ENCODE data around the gene PLCH1.
A peak's percentile ranks its signal among the peaks of the same experiment; 100 is the strongest.

The PLCH1 gene

DNA sequence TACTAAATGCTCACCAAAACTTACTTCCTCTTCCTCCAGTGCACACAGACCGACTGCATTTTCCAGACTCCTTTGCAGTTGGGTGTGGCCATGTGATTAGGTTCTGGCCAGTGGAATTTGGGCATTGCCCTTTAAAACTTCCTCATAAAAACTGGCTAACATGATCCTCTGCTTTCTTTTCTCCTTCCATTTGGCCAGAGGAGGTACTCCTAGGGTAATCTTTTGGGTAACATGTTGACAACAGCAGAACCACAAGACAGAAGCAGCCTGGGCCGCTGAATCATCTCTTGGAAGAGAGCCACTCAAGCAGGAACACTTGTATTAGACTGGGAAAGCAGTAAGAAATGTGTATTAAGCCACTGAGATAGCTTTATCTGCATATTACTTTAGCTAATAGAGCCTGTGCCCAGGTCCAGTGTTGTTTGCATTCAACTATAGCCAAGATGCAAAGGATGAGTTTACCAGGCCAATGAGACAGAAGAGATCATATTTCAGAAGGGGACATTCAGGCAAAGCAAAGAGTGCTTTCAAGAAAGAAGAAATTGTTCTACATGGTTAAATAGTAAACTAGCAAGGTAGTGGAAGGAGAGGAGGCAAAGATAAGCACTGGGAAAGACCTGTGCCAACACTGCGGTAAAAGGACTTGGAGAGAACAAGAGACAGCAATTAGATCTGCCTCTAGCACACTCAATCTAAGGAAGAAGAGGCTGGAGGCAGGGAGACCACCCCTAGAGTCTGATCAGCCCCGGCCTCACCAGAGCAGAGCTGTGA lies 79.8 kb downstream of the PLCH1 start:
- peaks cover 2% of the 10 kb centered on the region for H3K4me1 ChIP-seq (ENCODE audit: control insufficient read depth, insufficient read depth, low read depth, low read length)
- no peak overlapping the region for H3K18ac ChIP-seq (ENCODE audit: low read depth in 1 of 2, low read length in 2 of 2)
- WGBS: 81% methylated on average over 3 of the region's 4 CpGs
- no peak overlapping the region for H3K4ac ChIP-seq (ENCODE audit: low read depth in 1 of 2, low read length in 2 of 2)
- H3K36me3 ChIP-seq (ENCODE audit: control insufficient read depth in 1 of 2, insufficient read depth in 2 of 2, low read depth in 1 of 2, low read length in 2 of 2): no peaks in the 10 kb centered on the region
- no peak overlapping the region for H3K14ac ChIP-seq (ENCODE audit: low read length in 2 of 2)
- H2BK15ac ChIP-seq (ENCODE audit: low read depth, poor library complexity, severe bottlenecking): no peak overlapping the region
- H2AK5ac ChIP-seq (ENCODE audit: low read length, severe bottlenecking): no peak overlapping the region
- H3K4me2 ChIP-seq (ENCODE audit: low read length, poor library complexity, severe bottlenecking): peak overlapping the region; percentile 38
- H4K8ac ChIP-seq (ENCODE audit: low read length): no peak overlapping the region
- DNase-seq: peak; percentile 82
- H3K4me3 ChIP-seq (ENCODE audit: insufficient read depth in 1 of 2, low read depth in 1 of 2, low read length in 2 of 2): no peak overlapping the region
- H3K9ac ChIP-seq (ENCODE audit: low read length): no peak overlapping the region
- no peak overlapping the region for H2BK120ac ChIP-seq (ENCODE audit: low read depth, low read length)
- no peaks in the 10 kb centered on the region for H3K79me1 ChIP-seq (replicated peaks; ENCODE audit: low read length, poor library complexity, severe bottlenecking)
- H3K27ac ChIP-seq (ENCODE audit: low read length, poor library complexity, severe bottlenecking): peak overlapping the region; percentile 84
- H2BK5ac ChIP-seq (ENCODE audit: low read depth, low read length, poor library complexity, severe bottlenecking): no peak overlapping the region
- H2AFZ ChIP-seq (ENCODE audit: low read depth, low read length): no peak overlapping the region
- H3K9me3 ChIP-seq (ENCODE audit: control insufficient read depth, low read length): no peaks in the 10 kb centered on the region
- no peaks in the 10 kb centered on the region for H3K27me3 ChIP-seq (ENCODE audit: control insufficient read depth in 1 of 2, insufficient read depth in 1 of 2, low read length in 2 of 2)
- H3K23ac ChIP-seq (ENCODE audit: low read length in 2 of 2): no peak overlapping the region
- no peak overlapping the region for H2BK12ac ChIP-seq (ENCODE audit: low read length in 2 of 2)
- no peak overlapping the region for H4K91ac ChIP-seq (ENCODE audit: low read length)

DNA sequence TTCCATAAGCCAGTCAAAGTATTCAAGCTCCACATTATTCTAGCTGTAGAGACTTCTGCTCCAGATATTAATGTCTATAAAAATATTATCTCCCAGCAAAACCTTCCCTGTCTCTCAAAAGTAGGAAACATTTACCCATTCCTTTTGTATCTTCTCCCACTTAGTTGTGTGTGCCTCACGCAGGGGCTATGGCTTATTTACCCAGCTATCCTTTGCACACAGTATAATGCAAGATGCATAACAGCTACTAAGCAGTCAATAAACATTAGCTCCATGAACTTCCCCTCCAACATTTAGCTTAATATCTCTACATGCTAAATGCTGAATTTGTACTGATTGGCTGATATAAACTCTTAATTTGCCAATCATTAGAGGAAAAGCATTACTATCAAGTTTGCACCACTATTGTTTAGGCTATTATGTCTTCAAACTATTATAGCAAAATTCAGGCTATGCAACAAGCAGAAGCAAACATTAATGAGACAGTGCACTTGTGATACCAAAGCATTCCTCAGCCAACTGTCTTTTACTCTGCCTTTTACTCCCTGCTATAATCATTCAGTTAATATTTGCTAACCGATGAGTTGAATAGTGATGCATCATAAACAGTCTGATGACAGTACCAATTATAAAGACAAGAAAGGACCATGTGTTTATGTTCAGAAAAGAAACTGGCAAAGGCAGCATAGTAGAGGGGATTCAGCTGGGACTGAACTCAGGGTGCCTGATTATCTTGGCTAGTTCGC lies 81.2 kb downstream of the PLCH1 start:
- no peaks in the 10 kb centered on the region for H3K36me3 ChIP-seq (ENCODE audit: control insufficient read depth in 1 of 2, insufficient read depth in 2 of 2, low read depth in 1 of 2, low read length in 2 of 2)
- H2BK15ac ChIP-seq (ENCODE audit: low read depth, poor library complexity, severe bottlenecking): no peak overlapping the region
- H3K27me3 ChIP-seq (ENCODE audit: control insufficient read depth in 1 of 2, insufficient read depth in 1 of 2, low read length in 2 of 2): no peaks in the 10 kb centered on the region
- H3K9ac ChIP-seq (ENCODE audit: low read length): no peak overlapping the region
- no peak overlapping the region for H2AK5ac ChIP-seq (ENCODE audit: low read length, severe bottlenecking)
- H2AFZ ChIP-seq (ENCODE audit: low read depth, low read length): no peak overlapping the region
- H3K4me3 ChIP-seq (ENCODE audit: insufficient read depth in 1 of 2, low read depth in 1 of 2, low read length in 2 of 2): no peak overlapping the region
- no peak overlapping the region for H2BK120ac ChIP-seq (ENCODE audit: low read depth, low read length)
- H3K27ac ChIP-seq (ENCODE audit: low read length, poor library complexity, severe bottlenecking): no peak overlapping the region
- H2BK5ac ChIP-seq (ENCODE audit: low read depth, low read length, poor library complexity, severe bottlenecking): no peak overlapping the region
- H3K4me2 ChIP-seq (ENCODE audit: low read length, poor library complexity, severe bottlenecking): no peak overlapping the region
- 95% methylated on average over 2 of the region's 3 CpGs for WGBS
- no peak overlapping the region for H3K4ac ChIP-seq (ENCODE audit: low read depth in 1 of 2, low read length in 2 of 2)
- no peak overlapping the region for H3K23ac ChIP-seq (ENCODE audit: low read length in 2 of 2)
- H2BK12ac ChIP-seq (ENCODE audit: low read length in 2 of 2): no peak overlapping the region
- no peak overlapping the region for H4K91ac ChIP-seq (ENCODE audit: low read length)
- H3K9me3 ChIP-seq (ENCODE audit: control insufficient read depth, low read length): no peaks in the 10 kb centered on the region
- no peak overlapping the region for H4K8ac ChIP-seq (ENCODE audit: low read length)
- peaks cover 2% of the 10 kb centered on the region for H3K4me1 ChIP-seq (ENCODE audit: control insufficient read depth, insufficient read depth, low read depth, low read length)
- H3K14ac ChIP-seq (ENCODE audit: low read length in 2 of 2): no peak overlapping the region
- no peak for DNase-seq
- H3K18ac ChIP-seq (ENCODE audit: low read depth in 1 of 2, low read length in 2 of 2): no peak overlapping the region
- H3K79me1 ChIP-seq (replicated peaks; ENCODE audit: low read length, poor library complexity, severe bottlenecking): no peaks in the 10 kb centered on the region

DNA sequence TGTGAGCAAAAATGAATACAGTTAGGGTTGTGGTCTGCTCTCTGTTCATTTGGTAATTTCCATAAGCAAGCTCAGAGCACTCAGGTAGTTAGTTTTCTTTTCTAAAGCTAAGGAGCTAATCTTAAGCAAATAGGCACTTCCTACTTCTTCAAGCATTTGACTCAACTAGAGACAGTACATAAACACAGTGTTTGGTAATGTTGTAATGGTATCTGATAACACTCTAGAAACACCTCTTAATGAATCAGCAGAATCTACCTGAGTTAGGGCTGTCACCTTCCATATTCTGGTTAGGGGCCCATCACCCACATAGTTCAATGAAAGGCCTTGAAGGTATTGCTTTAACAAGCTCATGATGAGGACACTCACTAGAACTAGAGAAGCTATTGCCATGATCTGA lies 83.1 kb downstream of the PLCH1 start:
- Histone ChIP-seq H3K23ac (ENCODE audit: low read length in 2 of 2) (no peak overlapping the region), H3K18ac (ENCODE audit: low read depth in 1 of 2, low read length in 2 of 2) (no peak overlapping the region), H3K4ac (ENCODE audit: low read depth in 1 of 2, low read length in 2 of 2) (no peak overlapping the region), H3K9ac (ENCODE audit: low read length) (no peak overlapping the region), H3K4me3 (ENCODE audit: insufficient read depth in 1 of 2, low read depth in 1 of 2, low read length in 2 of 2) (no peak overlapping the region), H4K91ac (ENCODE audit: low read length) (no peak overlapping the region), H2BK120ac (ENCODE audit: low read depth, low read length) (no peak overlapping the region), H3K27me3 (ENCODE audit: control insufficient read depth in 1 of 2, insufficient read depth in 1 of 2, low read length in 2 of 2) (no peaks in the 10 kb centered on the region), H2BK12ac (ENCODE audit: low read length in 2 of 2) (no peak overlapping the region), H3K27ac (ENCODE audit: low read length, poor library complexity, severe bottlenecking) (no peak overlapping the region), H2AK5ac (ENCODE audit: low read length, severe bottlenecking) (no peak overlapping the region), H2BK5ac (ENCODE audit: low read depth, low read length, poor library complexity, severe bottlenecking) (no peak overlapping the region), H3K4me1 (ENCODE audit: control insufficient read depth, insufficient read depth, low read depth, low read length) (peaks cover 2% of the 10 kb centered on the region), H3K79me1 (replicated peaks; ENCODE audit: low read length, poor library complexity, severe bottlenecking) (no peaks in the 10 kb centered on the region), H2AFZ (ENCODE audit: low read depth, low read length) (no peak overlapping the region), H2BK15ac (ENCODE audit: low read depth, poor library complexity, severe bottlenecking) (no peak overlapping the region), H3K14ac (ENCODE audit: low read length in 2 of 2) (no peak overlapping the region), H4K8ac (ENCODE audit: low read length) (no peak overlapping the region), H3K36me3 (ENCODE audit: control insufficient read depth in 1 of 2, insufficient read depth in 2 of 2, low read depth in 1 of 2, low read length in 2 of 2) (no peaks in the 10 kb centered on the region), H3K4me2 (ENCODE audit: low read length, poor library complexity, severe bottlenecking) (no peak overlapping the region), H3K9me3 (ENCODE audit: control insufficient read depth, low read length) (no peaks in the 10 kb centered on the region)
- DNase-seq: no peak

DNA sequence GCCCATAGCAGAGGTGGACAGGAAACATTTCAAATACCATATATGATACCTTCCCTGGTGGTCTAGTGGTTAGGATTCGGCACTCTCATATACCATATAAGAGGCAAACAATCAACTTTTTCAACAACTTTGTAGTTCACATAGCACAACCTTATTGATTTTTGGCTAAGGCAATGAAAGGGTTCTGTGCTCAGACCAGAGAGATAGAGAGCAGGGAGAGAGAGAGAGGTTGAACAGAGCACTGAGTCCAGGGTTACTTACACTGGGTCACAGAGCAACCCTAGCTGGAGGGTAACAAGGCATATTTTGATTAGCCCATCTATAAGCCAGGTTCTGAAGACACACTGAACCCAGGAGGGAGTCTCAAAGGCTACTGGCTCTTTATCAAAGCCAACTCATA lies 83.8 kb downstream of the PLCH1 start:
- Histone ChIP-seq H3K36me3 (ENCODE audit: control insufficient read depth in 1 of 2, insufficient read depth in 2 of 2, low read depth in 1 of 2, low read length in 2 of 2) (no peaks in the 10 kb centered on the region), H2BK12ac (ENCODE audit: low read length in 2 of 2) (no peak overlapping the region), H3K4me2 (ENCODE audit: low read length, poor library complexity, severe bottlenecking) (no peak overlapping the region), H3K14ac (ENCODE audit: low read length in 2 of 2) (no peak overlapping the region), H2AFZ (ENCODE audit: low read depth, low read length) (no peak overlapping the region), H3K9ac (ENCODE audit: low read length) (no peak overlapping the region), H2AK5ac (ENCODE audit: low read length, severe bottlenecking) (peak overlapping the region; percentile 43), H3K18ac (ENCODE audit: low read depth in 1 of 2, low read length in 2 of 2) (no peak overlapping the region), H3K4ac (ENCODE audit: low read depth in 1 of 2, low read length in 2 of 2) (no peak overlapping the region), H3K4me3 (ENCODE audit: insufficient read depth in 1 of 2, low read depth in 1 of 2, low read length in 2 of 2) (no peak overlapping the region), H2BK5ac (ENCODE audit: low read depth, low read length, poor library complexity, severe bottlenecking) (no peak overlapping the region), H3K27ac (ENCODE audit: low read length, poor library complexity, severe bottlenecking) (no peak overlapping the region), H3K79me1 (replicated peaks; ENCODE audit: low read length, poor library complexity, severe bottlenecking) (no peaks in the 10 kb centered on the region), H2BK120ac (ENCODE audit: low read depth, low read length) (no peak overlapping the region), H3K4me1 (ENCODE audit: control insufficient read depth, insufficient read depth, low read depth, low read length) (peaks cover 2% of the 10 kb centered on the region), H2BK15ac (ENCODE audit: low read depth, poor library complexity, severe bottlenecking) (no peak overlapping the region), H3K9me3 (ENCODE audit: control insufficient read depth, low read length) (no peaks in the 10 kb centered on the region), H4K8ac (ENCODE audit: low read length) (no peak overlapping the region), H4K91ac (ENCODE audit: low read length) (no peak overlapping the region), H3K27me3 (ENCODE audit: control insufficient read depth in 1 of 2, insufficient read depth in 1 of 2, low read length in 2 of 2) (no peaks in the 10 kb centered on the region), H3K23ac (ENCODE audit: low read length in 2 of 2) (no peak overlapping the region)
- WGBS: 100% methylated on average over 1 of the region's 1 CpG
- DNase-seq: no peak
